HepG2 (cell line): ENCODE results near the gene BRMS1. TPM values are rescaled to one million over a fixed set of nuclear protein-coding genes. Genes with fewer than 3 reads are reported as not detected.

Experiments used
- AKNA ChIP-seq: sonication (generic); formaldehyde crosslinking; IDR thresholded peaks from 2 replicates; pipeline ENCODE4 v1.4.0; 2020; ENCODE audit warnings: missing genetic modification reagents, borderline replicate concordance
- CENPBD1 ChIP-seq: sonication (generic); formaldehyde crosslinking; IDR thresholded peaks from 2 replicates; pipeline ENCODE4 v1.8.0; 2022; ENCODE audit warnings: missing genetic modification reagents, low read depth, mild to moderate bottlenecking, borderline replicate concordance
- FOXK1 ChIP-seq: sonication (generic); formaldehyde crosslinking; IDR thresholded peaks from 2 replicates; pipeline ENCODE4 v1.4.0; 2020; ENCODE audit warnings: low read depth, missing genetic modification reagents, borderline replicate concordance
- HNF1A ChIP-seq, 2 experiments: sonication (generic) in 1 of 2; formaldehyde crosslinking in 1 of 2; IDR thresholded peaks; 2 replicates each; pipeline versions ENCODE4 v1.4.0 to v1.6.1; 2016 to 2020; ENCODE audit warnings: borderline replicate concordance in 1 of 2, low read depth in 1 of 2, mild to moderate bottlenecking in 1 of 2, missing genetic modification reagents in 1 of 2
- KAT2B ChIP-seq: fragments of 150-350 bp; IDR thresholded peaks from 2 replicates; pipeline ENCODE4 v1.6.1; 2014; ENCODE audit warnings: low read depth, low read length, borderline replicate concordance
- MYPOP ChIP-seq: sonication (generic); formaldehyde crosslinking; IDR thresholded peaks from 2 replicates; pipeline ENCODE4 v1.8.1; 2023; ENCODE audit warnings: mild to moderate bottlenecking, moderate library complexity, missing genetic modification reagents
- POLR2AphosphoS5 ChIP-seq: IDR thresholded peaks from 2 replicates; pipeline ENCODE4 v1.6.1; 2012; ENCODE audit warnings: low read depth, low read length
- RFX3 ChIP-seq: IDR thresholded peaks from 2 replicates; pipeline ENCODE4 v1.6.1; 2016; ENCODE audit warnings: missing biosample characterization, missing genetic modification reagents
- TOE1 ChIP-seq: sonication (generic); formaldehyde crosslinking; IDR thresholded peaks from 2 replicates; pipeline ENCODE4 v1.4.0; 2020; ENCODE audit warnings: mild to moderate bottlenecking, missing genetic modification reagents
- ZMAT3 ChIP-seq: sonication (generic); formaldehyde crosslinking; conservative IDR thresholded peaks from 2 replicates; pipeline ENCODE4 v1.7.0; 2021; ENCODE audit warnings: missing genetic modification reagents
- ZNF326 ChIP-seq: sonication (generic); formaldehyde crosslinking; IDR thresholded peaks from 2 replicates; pipeline ENCODE4 v1.4.0; 2020; ENCODE audit warnings: missing genetic modification reagents, borderline replicate concordance
- ZNF550 ChIP-seq: sonication (generic); formaldehyde crosslinking; IDR thresholded peaks from 2 replicates; pipeline ENCODE4 v1.4.0; 2020; ENCODE audit warnings: mild to moderate bottlenecking, missing genetic modification reagents, borderline replicate concordance
- ZNF772 ChIP-seq: sonication (generic); formaldehyde crosslinking; IDR thresholded peaks from 2 replicates; pipeline ENCODE4 v1.5.0; 2020; ENCODE audit warnings: mild to moderate bottlenecking, missing genetic modification reagents
- polyA plus RNA-seq, 8 experiments: library from polyadenylated mRNA; depleted of rRNA in 3 of 8; stranded (reverse) in 7 of 8; unstranded in 1 of 8; fragments of >200 nt; fragmentation: Illumina TruSeq in 4 of 8; extraction: Trizol in 4 of 8; gene quantifications; 2 replicates each; pipeline versions ENCODE4 v1.2.1 to v1.2.3, GENCODE V29; 2011 to 2016; ENCODE audit warnings: low read depth in 4 of 8, missing spikeins in 1 of 8, mixed read lengths in 1 of 8; ENCODE audit not compliant: insufficient read depth in 1 of 8
- total RNA-seq, 5 experiments: library from RNA; depleted of rRNA; stranded (reverse); fragments of >200 nt; fragmentation: Illumina TruSeq; extraction: Trizol; gene quantifications; 2 replicates each; pipeline ENCODE4 v1.2.3, GENCODE V29; 2016; ENCODE audit warnings: low read depth in 1 of 5

The BRMS1 gene
- total and polyA plus RNA-seq, 2 of the 13 experiments (the other 11 are each of a cell fraction or from before 2014, with no cell fraction given) = 15.8 to 55.7 TPM

GRCh38 chr11:66288671-66289547 is 56.0 kb downstream of the BRMS1 start, which contains the start of gene YIF1A (continued):
- TF ChIP-seq HNF1A (IDR thresholded peaks at IDR 0.05; ENCODE audit: low read depth) (no peak), HNF1A (CRISPR knock-in tag; IDR thresholded peaks at IDR 0.05; ENCODE audit: borderline replicate concordance) (no peak; the same call in 1 of the 2 replicates), ZMAT3 (no peak; the same call in 1 of the 2 replicates), CENPBD1 (CRISPR knock-in tag) (no peak), FOXK1 (CRISPR knock-in tag) (no peak; the same call in 1 of the 2 replicates), TOE1 (CRISPR knock-in tag) (no peak), MYPOP (peak; percentile 58; the same call in 1 of the 2 replicates), ZNF326 (no peak), POLR2AphosphoS5 (peak; percentile 87), RFX3 (no peak), ZNF772 (CRISPR knock-in tag) (0 out of 2 replicates have a peak, but pooled peaks have one; percentile 16), ZNF550 (CRISPR knock-in tag) (no peak), AKNA (CRISPR knock-in tag) (0 out of 2 replicates have a peak, but pooled peaks have one; percentile 18), KAT2B (no peak)
